Smooth muscle cell (in vitro differentiated cells): ENCODE results near the gene SHISA7. TPM values are rescaled to one million over a fixed set of nuclear protein-coding genes. Genes with fewer than 3 reads are reported as not detected.

Experiments used
- DNase-seq: peaks from one replicate; lab custom pipeline; 2025; ENCODE audit not compliant: unreplicated experiment; lab: John Stamatoyannopoulos, UW
- H2AFZ ChIP-seq: fragments of 200-600 bp; sonication (generic); 2 replicates; pipeline ENCODE4 v1.6.0; 2016; ENCODE audit warnings: antibody characterized with exemption, low read depth, mild to moderate bottlenecking
- H3F3A ChIP-seq: fragments of 200-600 bp; sonication (generic); 2 replicates; pipeline ENCODE4 v1.6.0; 2017; ENCODE audit warnings: antibody characterized with exemption, low read depth
- H3K27ac ChIP-seq: fragments of 200-600 bp; sonication (generic); 2 replicates; pipeline ENCODE4 v1.5.1; 2016; ENCODE audit warnings: low read depth, mild to moderate bottlenecking
- H3K27me3 ChIP-seq: fragments of 200-600 bp; sonication (generic); 2 replicates; pipeline ENCODE4 v1.6.1; 2016; ENCODE audit warnings: low read depth, mild to moderate bottlenecking
- H3K36me3 ChIP-seq: fragments of 200-600 bp; sonication (generic); 2 replicates; pipeline ENCODE4 v1.5.1; 2016; ENCODE audit warnings: low read depth
- H3K4me1 ChIP-seq: fragments of 200-600 bp; sonication (generic); 2 replicates; pipeline ENCODE4 v1.5.1; 2016; ENCODE audit warnings: low read depth
- H3K4me2 ChIP-seq: fragments of 200-600 bp; sonication (generic); 2 replicates; pipeline ENCODE4 v1.6.0; 2016; ENCODE audit warnings: mild to moderate bottlenecking
- H3K4me3 ChIP-seq: fragments of 200-600 bp; sonication (generic); 2 replicates; pipeline ENCODE4 v1.5.1; 2016; ENCODE audit warnings: mild to moderate bottlenecking
- H3K79me2 ChIP-seq: fragments of 200-600 bp; sonication (generic); 2 replicates; pipeline ENCODE4 v1.6.0; 2016; ENCODE audit warnings: low read depth, mild to moderate bottlenecking
- H3K9ac ChIP-seq: fragments of 200-600 bp; sonication (generic); 2 replicates; pipeline ENCODE4 v1.6.0; 2016; ENCODE audit warnings: low read depth
- H3K9me3 ChIP-seq: fragments of 200-600 bp; sonication (generic); replicated peaks from 2 replicates; pipeline ENCODE4 v1.5.1; 2016; ENCODE audit warnings: low read depth
- H4K20me1 ChIP-seq: fragments of 200-600 bp; sonication (generic); 2 replicates; pipeline ENCODE4 v1.6.0; 2016; ENCODE audit warnings: low read depth
- CTCF ChIP-seq: fragments of 200-600 bp; sonication (generic); IDR thresholded peaks from 2 replicates; pipeline ENCODE4 v1.5.1; 2017; ENCODE audit warnings: borderline replicate concordance, mild to moderate bottlenecking, antibody characterized with exemption; ENCODE audit not compliant: insufficient read depth, poor library complexity, severe bottlenecking
- WGBS: methylation state at CpG from one replicate; pipeline ENCODE4 v1.1.7; 2016; ENCODE audit warnings: low lambda C conversion rate; 5-methylcytosine and 5-hydroxymethylcytosine counted together
- polyA plus RNA-seq: library from polyadenylated mRNA; unstranded; fragments of >200 nt; fragmentation: Nextera tagmentation; extraction: Ambion mirVana; gene quantifications from 2 replicates; pipeline ENCODE4 v1.2.1, GENCODE V29; 2016
- total RNA-seq: library from RNA; depleted of rRNA; stranded (reverse); fragments of >200 nt; gene quantifications from 2 replicates; pipeline ENCODE4 v1.2.3, GENCODE V29; 2014

SHISA7 gene
- total and polyA plus RNA-seq, 2 experiments from 2014 or later = not detected

- peaks cover 32% of the 10 kb centered on the region for H3K4me1 ChIP-seq
- no peak overlapping the region for H3K4me2 ChIP-seq
- no peaks in the 10 kb centered on the region for H4K20me1 ChIP-seq
- H3K9me3 ChIP-seq = no peaks in the 10 kb centered on the region
- no peaks in the 10 kb centered on the region for H3K79me2 ChIP-seq
- no peak overlapping the region for H3K27ac ChIP-seq
- no peaks in the 10 kb centered on the region for H3K36me3 ChIP-seq
- WGBS = 74% methylated on average over 11 of the region's 11 CpGs
- TF ChIP-seq CTCF = no peak
- H3K9ac ChIP-seq = no peak overlapping the region
- no peak overlapping the region for H2AFZ ChIP-seq
- H3K4me3 ChIP-seq = no peak overlapping the region
- H3K27me3 ChIP-seq = no peaks in the 10 kb centered on the region
- DNase-seq = no peak
- no peaks in the 10 kb centered on the region for H3F3A ChIP-seq
Observed at GRCh38 chr19:55379174-55379573, 63.9 kb downstream of the SHISA7 start.

Other genes with a start within 250 kb of the SHISA7 start
Only the 30 nearest of the 31 such genes appear.
- 1.7 and 2.1 TPM in 2 replicates for gene TMEM86B, start 214.5 kb downstream of the SHISA7 start, total RNA-seq
- gene TMEM86B, start 214.5 kb downstream of the SHISA7 start, polyA plus RNA-seq = 2.6 and 3.3 TPM in 2 replicates
- 26.7 and 31.1 TPM in 2 replicates for gene PPP6R1, start 184.3 kb downstream of the SHISA7 start, total RNA-seq
- gene PPP6R1, start 184.3 kb downstream of the SHISA7 start, polyA plus RNA-seq = 58.0 and 59.9 TPM in 2 replicates
- gene HSPBP1, start 163.2 kb downstream of the SHISA7 start, total RNA-seq = 21.5 and 22.1 TPM in 2 replicates
- gene HSPBP1, start 163.2 kb downstream of the SHISA7 start, polyA plus RNA-seq = 66.5 and 80.0 TPM in 2 replicates
- 5.0 and 10.4 TPM in 2 replicates for gene BRSK1, start 159.3 kb downstream of the SHISA7 start, total RNA-seq
- gene BRSK1, start 159.3 kb downstream of the SHISA7 start, polyA plus RNA-seq = 3.0 and 3.3 TPM in 2 replicates
- not detected in 2 replicates for gene TMEM150B, start 118.0 kb downstream of the SHISA7 start, total RNA-seq
- gene TMEM150B, start 118.0 kb downstream of the SHISA7 start, polyA plus RNA-seq = 0.22 TPM in 1 of 2 replicates, not detected in the other
- 12.2 and 26.1 TPM in 2 replicates for gene KMT5C, start 103.4 kb downstream of the SHISA7 start, total RNA-seq
- gene KMT5C, start 103.4 kb downstream of the SHISA7 start, polyA plus RNA-seq = 23.2 and 27.2 TPM in 2 replicates
- 0.18 and 0.31 TPM in 2 replicates for gene COX6B2, start 88.6 kb downstream of the SHISA7 start, total RNA-seq
- 1.7 and 1.9 TPM in 2 replicates for gene COX6B2, start 88.6 kb downstream of the SHISA7 start, polyA plus RNA-seq
- 0.58 TPM in 1 of 2 replicates, not detected in the other for gene GARIN5B, start 80.0 kb downstream of the SHISA7 start, total RNA-seq
- 0.07 and 0.35 TPM in 2 replicates for gene GARIN5B, start 80.0 kb downstream of the SHISA7 start, polyA plus RNA-seq
- gene IL11, start 72.8 kb downstream of the SHISA7 start, total RNA-seq = 36.5 and 40.1 TPM in 2 replicates
- 66.4 and 68.1 TPM in 2 replicates for gene IL11, start 72.8 kb downstream of the SHISA7 start, polyA plus RNA-seq
- not detected in 2 replicates for gene TMEM190, start 66.5 kb downstream of the SHISA7 start, total RNA-seq
- 8.2 and 11.1 TPM in 2 replicates for gene TMEM190, start 66.5 kb downstream of the SHISA7 start, polyA plus RNA-seq
- gene TMEM238, start 59.0 kb downstream of the SHISA7 start, total RNA-seq = 0.58 and 2.6 TPM in 2 replicates
- gene TMEM238, start 59.0 kb downstream of the SHISA7 start, polyA plus RNA-seq = 3.3 and 9.3 TPM in 2 replicates
- 824 and 1,108 TPM in 2 replicates for gene RPL28, start 57.4 kb downstream of the SHISA7 start, total RNA-seq
- 515 and 595 TPM in 2 replicates for gene RPL28, start 57.4 kb downstream of the SHISA7 start, polyA plus RNA-seq
- gene UBE2S, start 35.5 kb downstream of the SHISA7 start, total RNA-seq = 34.8 and 39.9 TPM in 2 replicates
- 162 and 171 TPM in 2 replicates for gene UBE2S, start 35.5 kb downstream of the SHISA7 start, polyA plus RNA-seq
- gene ISOC2, start 18.3 kb upstream of the SHISA7 start, total RNA-seq = 47.3 and 56.5 TPM in 2 replicates
- gene ISOC2, start 18.3 kb upstream of the SHISA7 start, polyA plus RNA-seq = 37.3 and 61.4 TPM in 2 replicates
- gene C19orf85, start 21.5 kb upstream of the SHISA7 start, total RNA-seq = not detected in 2 replicates
- gene C19orf85, start 21.5 kb upstream of the SHISA7 start, polyA plus RNA-seq = not detected in 2 replicates
- gene ZNF628, start 33.3 kb upstream of the SHISA7 start, total RNA-seq = 2.4 and 2.6 TPM in 2 replicates
- 1.3 and 2.0 TPM in 2 replicates for gene ZNF628, start 33.3 kb upstream of the SHISA7 start, polyA plus RNA-seq
- 14.3 and 17.3 TPM in 2 replicates for gene NAT14, start 41.9 kb upstream of the SHISA7 start, total RNA-seq
- 67.5 and 72.1 TPM in 2 replicates for gene NAT14, start 41.9 kb upstream of the SHISA7 start, polyA plus RNA-seq
- 3.0 and 3.8 TPM in 2 replicates for gene SSC5D, start 45.1 kb upstream of the SHISA7 start, total RNA-seq
- 11.2 and 13.6 TPM in 2 replicates for gene SSC5D, start 45.1 kb upstream of the SHISA7 start, polyA plus RNA-seq
- gene SBK2, start 93.8 kb upstream of the SHISA7 start, total RNA-seq = not detected in 2 replicates
- gene SBK2, start 93.8 kb upstream of the SHISA7 start, polyA plus RNA-seq = not detected in 2 replicates
- not detected in 2 replicates for gene SBK3, start 102.2 kb upstream of the SHISA7 start, total RNA-seq
- 0.37 TPM in 1 of 2 replicates, not detected in the other for gene SBK3, start 102.2 kb upstream of the SHISA7 start, polyA plus RNA-seq
- gene ZNF579, start 137.5 kb upstream of the SHISA7 start, total RNA-seq = 4.2 TPM in 2 replicates
- 15.1 and 15.8 TPM in 2 replicates for gene ZNF579, start 137.5 kb upstream of the SHISA7 start, polyA plus RNA-seq
- 4.6 and 10.4 TPM in 2 replicates for gene FIZ1, start 156.2 kb upstream of the SHISA7 start, total RNA-seq
- 16.8 and 17.7 TPM in 2 replicates for gene FIZ1, start 156.2 kb upstream of the SHISA7 start, polyA plus RNA-seq
- 16.3 and 20.1 TPM in 2 replicates for gene ZNF524, start 157.0 kb upstream of the SHISA7 start, total RNA-seq
- 13.3 and 19.4 TPM in 2 replicates for gene ZNF524, start 157.0 kb upstream of the SHISA7 start, polyA plus RNA-seq
- gene ZNF865, start 162.3 kb upstream of the SHISA7 start, total RNA-seq = 3.0 and 3.8 TPM in 2 replicates
- 1.2 and 2.0 TPM in 2 replicates for gene ZNF865, start 162.3 kb upstream of the SHISA7 start, polyA plus RNA-seq
- 3.1 and 3.8 TPM in 2 replicates for gene ZNF784, start 181.3 kb upstream of the SHISA7 start, total RNA-seq
- 7.2 and 7.3 TPM in 2 replicates for gene ZNF784, start 181.3 kb upstream of the SHISA7 start, polyA plus RNA-seq
- gene ZNF580, start 197.7 kb upstream of the SHISA7 start, total RNA-seq = 6.2 and 11.9 TPM in 2 replicates
- gene ZNF580, start 197.7 kb upstream of the SHISA7 start, polyA plus RNA-seq = 68.8 and 76.8 TPM in 2 replicates
- gene ZNF581, start 200.3 kb upstream of the SHISA7 start, total RNA-seq = 6.8 and 10.0 TPM in 2 replicates
- gene ZNF581, start 200.3 kb upstream of the SHISA7 start, polyA plus RNA-seq = 21.4 and 22.0 TPM in 2 replicates
- gene CCDC106, start 204.9 kb upstream of the SHISA7 start, total RNA-seq = 6.9 and 7.7 TPM in 2 replicates
- 18.3 and 24.8 TPM in 2 replicates for gene CCDC106, start 204.9 kb upstream of the SHISA7 start, polyA plus RNA-seq
- gene U2AF2, start 211.7 kb upstream of the SHISA7 start, total RNA-seq = 70.7 and 75.0 TPM in 2 replicates
- gene U2AF2, start 211.7 kb upstream of the SHISA7 start, polyA plus RNA-seq = 8.4 and 14.4 TPM in 2 replicates
- gene EPN1, start 231.9 kb upstream of the SHISA7 start, total RNA-seq = 25.3 and 34.5 TPM in 2 replicates
- gene EPN1, start 231.9 kb upstream of the SHISA7 start, polyA plus RNA-seq = 119 and 121 TPM in 2 replicates